Measurements from ENCODE around the gene ZMYND8.

Gene ZMYND8

DNA sequence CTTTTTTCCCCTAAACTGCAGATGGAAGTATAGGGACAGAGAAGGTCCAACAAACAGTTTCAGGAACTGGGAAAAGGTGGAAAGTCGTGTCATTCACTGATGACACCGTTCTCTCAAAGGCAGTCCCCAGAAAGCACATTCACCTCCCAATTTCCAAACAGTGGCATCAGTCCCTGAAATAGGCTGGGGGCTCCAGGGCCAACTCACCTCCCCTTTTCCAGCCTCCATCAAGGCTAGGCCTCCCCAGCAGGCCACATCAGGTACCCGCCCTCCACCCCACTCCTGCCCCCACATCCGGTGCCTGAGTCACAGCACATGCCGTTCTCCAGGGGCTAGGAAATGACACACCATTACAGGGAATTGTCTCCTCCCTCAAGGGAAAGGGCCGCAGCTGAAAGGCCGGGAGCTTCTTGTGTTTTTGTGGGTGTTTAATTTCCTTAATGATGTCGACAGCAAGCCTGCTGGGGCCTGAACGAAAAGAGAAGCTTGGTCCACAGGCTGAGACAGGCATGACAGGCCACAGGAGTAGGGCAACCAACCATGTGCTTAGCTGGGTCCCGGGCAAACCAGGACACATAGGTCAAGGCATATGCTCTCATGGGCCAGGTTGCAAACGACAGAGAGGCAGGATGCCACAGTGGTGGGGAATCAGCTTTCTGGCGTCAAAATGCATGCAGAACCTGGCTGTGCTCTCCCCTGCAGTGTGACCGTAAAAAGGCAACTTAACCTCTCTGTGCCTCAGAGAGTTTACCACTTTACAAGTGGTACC is 39.2 kb downstream of the ZMYND8 start:
- Histone ChIP-seq H4K20me1 (ENCODE audit: insufficient read depth, low read length) (peaks cover 3% of the 10 kb centered on the region; the same call in 1 of the 2 replicates), H3K27me3 (ENCODE audit: insufficient read depth, low read length) (no peaks in the 10 kb centered on the region), H3K4me1 (ENCODE audit: insufficient read depth, low read length, severe bottlenecking) (peaks cover 36% of the 10 kb centered on the region), H3K27ac (ENCODE audit: low read depth, low read length, poor library complexity, severe bottlenecking) (peak overlapping the region; percentile 47), H3K9me3 (ENCODE audit: low read length) (no peaks in the 10 kb centered on the region), H3K9ac (ENCODE audit: low read length) (no peak overlapping the region; the same call in 1 of the 2 replicates), H3K4me2 (ENCODE audit: low read length) (0 out of 2 replicates have a peak overlapping the region, but pooled peaks have one; percentile 15), H3K36me3 (ENCODE audit: insufficient read depth, low read length) (peaks cover 61% of the 10 kb centered on the region), H3F3A (ENCODE audit: insufficient read depth, low read length) (no peaks in the 10 kb centered on the region), H3K4me3 (ENCODE audit: low read depth, low read length, poor library complexity, severe bottlenecking) (no peak overlapping the region), H3K79me2 (ENCODE audit: insufficient read depth, low read length) (peaks cover 91% of the 10 kb centered on the region), H2AFZ (ENCODE audit: low read length) (no peak overlapping the region), H3K9me2 (ENCODE audit: low read depth, low read length) (no peaks in the 10 kb centered on the region)
- TF ChIP-seq, protein P1, sequence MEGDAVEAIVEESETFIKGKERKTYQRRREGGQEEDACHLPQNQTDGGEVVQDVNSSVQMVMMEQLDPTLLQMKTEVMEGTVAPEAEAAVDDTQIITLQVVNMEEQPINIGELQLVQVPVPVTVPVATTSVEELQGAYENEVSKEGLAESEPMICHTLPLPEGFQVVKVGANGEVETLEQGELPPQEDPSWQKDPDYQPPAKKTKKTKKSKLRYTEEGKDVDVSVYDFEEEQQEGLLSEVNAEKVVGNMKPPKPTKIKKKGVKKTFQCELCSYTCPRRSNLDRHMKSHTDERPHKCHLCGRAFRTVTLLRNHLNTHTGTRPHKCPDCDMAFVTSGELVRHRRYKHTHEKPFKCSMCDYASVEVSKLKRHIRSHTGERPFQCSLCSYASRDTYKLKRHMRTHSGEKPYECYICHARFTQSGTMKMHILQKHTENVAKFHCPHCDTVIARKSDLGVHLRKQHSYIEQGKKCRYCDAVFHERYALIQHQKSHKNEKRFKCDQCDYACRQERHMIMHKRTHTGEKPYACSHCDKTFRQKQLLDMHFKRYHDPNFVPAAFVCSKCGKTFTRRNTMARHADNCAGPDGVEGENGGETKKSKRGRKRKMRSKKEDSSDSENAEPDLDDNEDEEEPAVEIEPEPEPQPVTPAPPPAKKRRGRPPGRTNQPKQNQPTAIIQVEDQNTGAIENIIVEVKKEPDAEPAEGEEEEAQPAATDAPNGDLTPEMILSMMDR (IDR thresholded peaks at IDR 0.05; ENCODE audit: low read length) = no peak
- no peak for TF ChIP-seq EZH2 (IDR thresholded peaks at IDR 0.05; ENCODE audit: borderline replicate concordance, low read length)

DNA sequence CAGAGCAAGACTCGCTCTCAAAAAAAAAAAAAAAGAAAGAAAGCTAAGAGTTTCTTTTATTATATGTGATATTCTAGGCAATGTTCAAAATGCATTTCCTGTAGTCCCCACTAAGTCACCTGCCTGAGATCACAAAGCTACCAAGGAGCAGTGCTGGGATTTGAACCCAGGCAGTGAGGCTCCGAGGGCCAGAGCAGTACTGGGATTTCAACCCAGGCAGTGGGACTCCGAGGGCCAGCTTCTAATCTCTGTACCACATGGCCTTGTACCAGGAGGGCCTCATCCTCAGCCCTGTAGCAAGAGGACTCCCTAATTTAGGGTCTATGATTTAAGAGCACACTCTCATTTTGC is 39.7 kb downstream of the ZMYND8 start:
- H3K9me3 ChIP-seq (ENCODE audit: low read length) = no peaks in the 10 kb centered on the region
- H3K27me3 ChIP-seq (ENCODE audit: insufficient read depth, low read length) = no peaks in the 10 kb centered on the region
- TF ChIP-seq, protein P1 (IDR thresholded peaks at IDR 0.05; ENCODE audit: low read length) = no peak
- no peak for TF ChIP-seq EZH2 (IDR thresholded peaks at IDR 0.05; ENCODE audit: borderline replicate concordance, low read length)
- no peak overlapping the region for H3K9ac ChIP-seq (ENCODE audit: low read length)
- peak overlapping the region; percentile 47 for H3K27ac ChIP-seq (ENCODE audit: low read depth, low read length, poor library complexity, severe bottlenecking)
- peaks cover 3% of the 10 kb centered on the region; the same call in 1 of the 2 replicates for H4K20me1 ChIP-seq (ENCODE audit: insufficient read depth, low read length)
- H3F3A ChIP-seq (ENCODE audit: insufficient read depth, low read length) = no peaks in the 10 kb centered on the region
- H2AFZ ChIP-seq (ENCODE audit: low read length) = no peak overlapping the region
- no peaks in the 10 kb centered on the region for H3K9me2 ChIP-seq (ENCODE audit: low read depth, low read length)
- H3K4me3 ChIP-seq (ENCODE audit: low read depth, low read length, poor library complexity, severe bottlenecking) = no peak overlapping the region
- peaks cover 36% of the 10 kb centered on the region for H3K4me1 ChIP-seq (ENCODE audit: insufficient read depth, low read length, severe bottlenecking)
- peaks cover 67% of the 10 kb centered on the region for H3K36me3 ChIP-seq (ENCODE audit: insufficient read depth, low read length)
- H3K4me2 ChIP-seq (ENCODE audit: low read length) = no peak overlapping the region
- peaks cover 91% of the 10 kb centered on the region for H3K79me2 ChIP-seq (ENCODE audit: insufficient read depth, low read length)

DNA sequence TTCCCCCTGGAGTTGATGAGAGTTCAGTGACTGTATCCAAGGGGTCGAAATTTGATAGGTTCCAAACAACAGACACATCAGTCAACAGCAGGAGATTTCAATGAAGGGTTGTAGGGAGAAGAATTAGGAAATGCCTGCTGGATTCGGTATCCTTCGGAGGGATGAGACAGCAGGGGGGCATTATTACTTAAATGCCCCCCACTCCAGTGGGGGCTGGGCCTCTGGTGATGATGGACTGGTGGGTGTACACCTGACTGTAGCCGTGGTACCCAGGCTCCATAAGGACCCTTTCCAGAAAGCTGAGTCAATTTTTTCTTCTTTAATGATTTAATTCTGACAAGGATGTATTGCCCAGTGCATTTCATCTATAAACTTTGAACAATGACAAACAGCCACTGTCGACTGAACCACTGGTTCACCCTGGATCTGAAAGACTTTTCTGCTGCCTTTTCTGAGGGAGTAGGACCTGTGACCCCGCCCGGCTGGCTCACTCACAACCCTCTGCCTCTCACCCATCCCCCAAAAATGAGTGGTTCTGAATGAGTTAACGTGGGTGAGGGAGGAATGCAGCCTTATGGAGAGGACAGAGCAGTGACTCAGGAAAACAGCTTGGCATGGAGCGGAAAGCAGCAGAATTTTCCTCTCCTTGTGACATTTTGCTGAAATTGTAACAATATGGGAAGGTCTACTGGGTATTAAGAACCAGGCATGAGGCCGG is 41.0 kb downstream of the ZMYND8 start:
- H3K4me1 ChIP-seq (ENCODE audit: insufficient read depth, low read length, severe bottlenecking) = peaks cover 36% of the 10 kb centered on the region
- H4K20me1 ChIP-seq (ENCODE audit: insufficient read depth, low read length) = peaks cover 3% of the 10 kb centered on the region; the same call in 1 of the 2 replicates
- H3K4me2 ChIP-seq (ENCODE audit: low read length) = no peak overlapping the region

More for the DNA sequence above, 41.0 kb downstream of the ZMYND8 start:
- Histone ChIP-seq H3K9me3 (ENCODE audit: low read length) (no peaks in the 10 kb centered on the region), H3K27ac (ENCODE audit: low read depth, low read length, poor library complexity, severe bottlenecking) (no peak overlapping the region), H3K9ac (ENCODE audit: low read length) (no peak overlapping the region), H2AFZ (ENCODE audit: low read length) (no peak overlapping the region), H3K9me2 (ENCODE audit: low read depth, low read length) (no peaks in the 10 kb centered on the region), H3F3A (ENCODE audit: insufficient read depth, low read length) (no peaks in the 10 kb centered on the region), H3K36me3 (ENCODE audit: insufficient read depth, low read length) (peaks cover 75% of the 10 kb centered on the region), H3K79me2 (ENCODE audit: insufficient read depth, low read length) (peaks cover 88% of the 10 kb centered on the region), H3K27me3 (ENCODE audit: insufficient read depth, low read length) (no peaks in the 10 kb centered on the region), H3K4me3 (ENCODE audit: low read depth, low read length, poor library complexity, severe bottlenecking) (no peak overlapping the region)
- TF ChIP-seq, protein P1 (IDR thresholded peaks at IDR 0.05; ENCODE audit: low read length) = no peak
- no peak for TF ChIP-seq EZH2 (IDR thresholded peaks at IDR 0.05; ENCODE audit: borderline replicate concordance, low read length)

Data from OCI-LY1 (cell line).